Prostate gland (tissue), 2 donors: Measurements from ENCODE around the gene ZRANB2.
A peak's percentile ranks its signal among the peaks of the same experiment; 100 is the strongest.

Source experiments
- CTCF ChIP-seq, 4 experiments: fragments of 200-600 bp in 2 of 4; fragments of 450-650 bp in 2 of 4; sonication (generic) in 2 of 4; IDR thresholded peaks; 1 replicate in 3 of 4; 2 replicates in 1 of 4; pipeline ENCODE4 v1.5.1; 2016 to 2019; ENCODE audit warnings: antibody characterized with exemption in 4 of 4, mild to moderate bottlenecking in 2 of 4, moderate library complexity in 2 of 4
- POLR2A ChIP-seq: fragments of 450-650 bp; IDR thresholded peaks from one replicate; pipeline ENCODE4 v1.6.1; 2016; ENCODE audit warnings: antibody characterized with exemption, mild to moderate bottlenecking
- POLR2AphosphoS5 ChIP-seq: sonication (generic); formaldehyde crosslinking; IDR thresholded peaks from one replicate; pipeline ENCODE4 v1.6.1; 2017; ENCODE audit warnings: antibody characterized with exemption

- TF ChIP-seq CTCF (IDR thresholded peaks at IDR 0.05): peak in 3 of 4 experiments; percentile 64 to 77 (median 72)
- TF ChIP-seq POLR2A: peak; percentile 66
- TF ChIP-seq POLR2AphosphoS5: peak; percentile 82
These were observed at the start of gene ZRANB2 for GRCh38 chr1:71080739-71081696.
